Brain microvascular endothelial cell (primary cell): Measurements from ENCODE around the gene SCN3B.

Source experiments
- DNase-seq: peaks from one replicate; pipeline ENCODE4 v3.0.0-alpha.2; 2020
- H3K27ac ChIP-seq: fragments of 250-450 bp; sonication (Bioruptor Pico); 2 replicates; pipeline ENCODE4 v1.5.1; 2020; ENCODE audit warnings: mild to moderate bottlenecking, moderate library complexity
- H3K27me3 ChIP-seq: fragments of 250-450 bp; sonication (Bioruptor Pico); replicated peaks from 2 replicates; pipeline ENCODE4 v1.5.1; 2020; ENCODE audit warnings: mild to moderate bottlenecking
- H3K36me3 ChIP-seq: fragments of 250-450 bp; sonication (Bioruptor Pico); replicated peaks from 2 replicates; pipeline ENCODE4 v1.5.1; 2020; ENCODE audit warnings: mild to moderate bottlenecking
- H3K4me3 ChIP-seq: 2 replicates; pipeline ENCODE4 v1.5.1; 2011; ENCODE audit warnings: low read depth, mild to moderate bottlenecking, control low read depth, low read length, moderate library complexity
- in situ Hi-C: cut with HindIII; loops from 2 replicates; pipeline ENCODE4 v1.10.0; 2017; ENCODE audit warnings: low sequenced_read_pairs, low pct_ligation_motif_present
- TF ChIP-seq, protein P1 (sequence below): IDR thresholded peaks from 2 replicates; pipeline ENCODE4 v1.5.1; 2011; ENCODE audit warnings: low read depth, mild to moderate bottlenecking, moderate library complexity, low read length, control low read depth, inconsistent platforms; ENCODE audit errors: missing control alignments

The SCN3B gene

DNA sequence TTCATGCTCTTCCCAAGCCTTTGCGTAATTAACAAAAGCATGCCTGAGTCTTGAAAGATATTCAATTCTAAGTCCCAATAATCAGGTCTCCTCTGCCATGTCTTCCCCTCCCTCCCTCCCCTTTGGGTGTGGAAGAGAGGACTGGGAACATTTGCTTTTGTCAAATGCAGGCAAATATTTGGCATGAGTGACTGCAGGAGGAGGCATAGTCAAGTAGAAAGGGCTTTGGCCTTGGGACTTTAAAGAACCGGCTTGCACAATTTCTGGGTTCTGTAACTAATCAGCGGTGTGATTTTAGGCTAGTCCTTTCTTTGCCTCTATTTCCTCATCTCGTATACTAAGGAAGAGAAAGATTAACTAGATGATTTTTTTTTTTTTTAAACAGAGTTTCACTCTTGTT lies 59.5 kb downstream of the SCN3B start:
- H3K36me3 ChIP-seq: no peaks in the 10 kb centered on the region
- DNase-seq: no peak
- no peak overlapping the region for H3K4me3 ChIP-seq
- no peaks in the 10 kb centered on the region for H3K27me3 ChIP-seq
- no peak overlapping the region for H3K27ac ChIP-seq
- in situ Hi-C loops: no loop called here
- TF ChIP-seq, protein P1, sequence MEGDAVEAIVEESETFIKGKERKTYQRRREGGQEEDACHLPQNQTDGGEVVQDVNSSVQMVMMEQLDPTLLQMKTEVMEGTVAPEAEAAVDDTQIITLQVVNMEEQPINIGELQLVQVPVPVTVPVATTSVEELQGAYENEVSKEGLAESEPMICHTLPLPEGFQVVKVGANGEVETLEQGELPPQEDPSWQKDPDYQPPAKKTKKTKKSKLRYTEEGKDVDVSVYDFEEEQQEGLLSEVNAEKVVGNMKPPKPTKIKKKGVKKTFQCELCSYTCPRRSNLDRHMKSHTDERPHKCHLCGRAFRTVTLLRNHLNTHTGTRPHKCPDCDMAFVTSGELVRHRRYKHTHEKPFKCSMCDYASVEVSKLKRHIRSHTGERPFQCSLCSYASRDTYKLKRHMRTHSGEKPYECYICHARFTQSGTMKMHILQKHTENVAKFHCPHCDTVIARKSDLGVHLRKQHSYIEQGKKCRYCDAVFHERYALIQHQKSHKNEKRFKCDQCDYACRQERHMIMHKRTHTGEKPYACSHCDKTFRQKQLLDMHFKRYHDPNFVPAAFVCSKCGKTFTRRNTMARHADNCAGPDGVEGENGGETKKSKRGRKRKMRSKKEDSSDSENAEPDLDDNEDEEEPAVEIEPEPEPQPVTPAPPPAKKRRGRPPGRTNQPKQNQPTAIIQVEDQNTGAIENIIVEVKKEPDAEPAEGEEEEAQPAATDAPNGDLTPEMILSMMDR: no peak

- no peak overlapping the region for H3K4me3 ChIP-seq
- no peaks in the 10 kb centered on the region for H3K36me3 ChIP-seq
- TF ChIP-seq, protein P1: no peak
- H3K27ac ChIP-seq: no peak overlapping the region
- no peak for DNase-seq
- H3K27me3 ChIP-seq: no peaks in the 10 kb centered on the region
- in situ Hi-C loops: no loop called here
Observed at GRCh38 chr11:123594188-123594901, 60.1 kb downstream of the SCN3B start.

- Histone ChIP-seq H3K36me3 (no peaks in the 10 kb centered on the region), H3K27ac (no peak overlapping the region), H3K4me3 (no peak overlapping the region), H3K27me3 (no peaks in the 10 kb centered on the region)
- DNase-seq: no peak
- TF ChIP-seq, protein P1: no peak
- in situ Hi-C loops: no loop called here
Observed at GRCh38 chr11:123593570-123593969, 60.9 kb downstream of the SCN3B start.

DNA sequence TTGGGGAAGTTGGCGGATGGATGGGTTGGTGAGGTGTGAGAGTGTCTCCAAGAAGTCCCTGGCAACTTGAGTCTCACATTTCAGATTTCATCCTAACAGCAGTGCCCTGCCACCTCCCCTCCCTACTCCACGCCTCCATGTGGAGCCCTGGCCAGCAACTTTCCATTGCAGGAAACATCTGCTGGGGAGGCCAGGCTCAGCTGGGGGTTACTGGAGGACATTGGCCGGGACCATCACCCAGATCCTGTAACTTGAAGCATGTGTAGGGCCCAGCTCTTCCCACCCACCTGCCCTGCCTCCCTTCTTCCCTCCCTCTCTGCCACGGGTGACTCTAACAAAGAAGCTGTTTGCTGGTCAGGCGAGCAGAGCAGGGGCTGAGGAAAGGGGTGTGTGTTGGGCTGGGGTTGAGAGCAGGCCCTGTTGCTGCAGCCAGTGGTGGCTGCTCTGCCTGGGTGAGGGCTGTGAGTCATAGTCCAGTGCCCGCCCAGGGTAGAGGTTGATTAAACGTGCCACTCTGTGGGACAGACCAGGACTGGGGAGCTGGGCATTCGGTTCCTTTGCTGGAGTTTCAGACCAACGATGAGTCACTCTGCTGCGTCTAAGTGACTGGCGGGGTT lies 64.0 kb downstream of the SCN3B start:
- no peaks in the 10 kb centered on the region for H3K27me3 ChIP-seq
- no peak overlapping the region for H3K4me3 ChIP-seq
- H3K36me3 ChIP-seq: no peaks in the 10 kb centered on the region
- in situ Hi-C loops: no loop called here
- peak; percentile 20 for DNase-seq
- TF ChIP-seq, protein P1: no peak
- H3K27ac ChIP-seq: no peak overlapping the region

GRCh38 chr11:123588864-123589262 lies 65.6 kb downstream of the SCN3B start:
- Histone ChIP-seq H3K4me3 (no peak overlapping the region), H3K27ac (no peak overlapping the region), H3K27me3 (no peaks in the 10 kb centered on the region), H3K36me3 (no peaks in the 10 kb centered on the region)
- DNase-seq: no peak
- in situ Hi-C loops: no loop called here
- TF ChIP-seq, protein P1: no peak
